Hepatocyte (in vitro differentiated cells): ENCODE data around the gene PIKFYVE.

ENCODE experiments used
- CTCF ChIP-seq: fragments of 200-600 bp; sonication (generic); IDR thresholded peaks from 2 replicates; pipeline ENCODE4 v1.5.1; 2016; ENCODE audit warnings: antibody characterized with exemption, mild to moderate bottlenecking; ENCODE audit not compliant: poor library complexity
- EZH2 ChIP-seq: fragments of 200-600 bp; sonication (generic); IDR thresholded peaks from 2 replicates; pipeline ENCODE4 v1.6.1; 2016; ENCODE audit warnings: antibody characterized with exemption, mild to moderate bottlenecking, borderline replicate concordance
- EZH2phosphoT487 ChIP-seq: fragments of 200-600 bp; sonication (generic); IDR thresholded peaks from one replicate; pipeline ENCODE4 v1.6.1; 2018; ENCODE audit warnings: antibody characterized with exemption, mild to moderate bottlenecking, low read depth, moderate library complexity; ENCODE audit not compliant: unreplicated experiment, severe bottlenecking

DNA sequence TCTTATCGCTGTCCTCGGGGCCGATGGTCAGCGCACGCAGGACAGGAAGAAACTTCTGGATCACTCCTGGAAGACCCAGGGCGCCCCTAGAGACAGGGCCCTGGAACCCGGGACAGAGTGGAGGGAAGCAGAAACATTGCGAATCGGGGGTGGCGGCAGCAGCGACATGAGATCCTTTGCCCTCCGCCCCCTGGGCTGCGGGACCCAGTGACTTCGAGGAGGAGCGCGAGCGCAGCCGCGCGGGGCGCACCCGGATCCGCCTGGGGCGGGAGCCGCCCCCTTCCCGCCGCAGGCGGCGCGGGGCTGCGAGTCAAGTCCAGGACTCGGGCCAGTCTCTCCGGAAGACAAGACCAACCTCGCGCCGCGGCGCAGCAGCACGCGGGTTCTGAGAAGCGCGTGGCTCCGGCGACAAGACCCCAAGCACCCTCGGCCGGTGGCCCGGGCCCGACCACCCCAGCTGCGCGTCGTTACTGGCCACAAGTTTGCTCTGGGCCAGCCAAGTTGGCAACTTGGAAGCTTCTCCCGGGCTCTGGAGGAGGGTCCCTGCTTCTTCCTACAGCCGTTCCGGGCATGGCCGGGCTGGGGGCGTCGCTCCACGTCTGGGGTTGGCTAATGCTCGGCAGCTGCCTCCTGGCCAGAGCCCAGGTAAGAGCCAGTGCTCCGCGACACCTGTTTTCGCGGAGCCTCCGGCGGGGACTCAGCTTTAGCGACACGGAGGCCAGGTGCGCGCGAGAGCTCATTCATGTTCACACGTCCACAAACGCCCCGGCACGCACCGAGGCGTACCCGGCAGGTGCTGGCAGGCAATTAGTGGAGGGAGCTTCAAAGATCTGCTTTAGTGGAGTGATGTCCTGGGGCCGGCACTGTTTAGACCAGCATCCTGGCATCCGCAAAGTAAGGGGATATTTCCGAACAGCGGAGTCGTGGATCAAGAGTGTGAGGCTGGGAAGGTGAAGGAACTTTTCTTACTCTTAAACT lies 140.7 kb downstream of the PIKFYVE start, which contains the start of gene PTH2R:
- TF ChIP-seq CTCF (peak; percentile 2), EZH2phosphoT487 (no peak), EZH2 (peak; percentile 78)
